Measurements from ENCODE around the gene NBAS.
"Not testable (repeated sequence)": the region's sequence is repeated elsewhere in the genome, so short reads cannot be mapped to it uniquely, and the experiment has no call there.

NBAS gene

GRCh38 chr2:15557887-15558311 lies 3.2 kb downstream of the NBAS start:
- DNase-seq, result peak; percentile 59

GRCh38 chr2:15556311-15556930 lies 4.7 kb downstream of the NBAS start:
- DNase-seq, result no peak

GRCh38 chr2:15555760-15556193 lies 5.4 kb downstream of the NBAS start:
- no peak for DNase-seq

GRCh38 chr2:15554525-15555218 lies 6.5 kb downstream of the NBAS start:
- DNase-seq, result no peak

- DNase-seq, result no peak
These were observed 7.2 kb downstream of the NBAS start for GRCh38 chr2:15553951-15554350.

GRCh38 chr2:15553519-15553918 lies 7.6 kb downstream of the NBAS start:
- DNase-seq, result no peak

- DNase-seq, result no peak
These were observed 12.2 kb downstream of the NBAS start for GRCh38 chr2:15548974-15549373.

GRCh38 chr2:15547115-15547876 lies 13.8 kb downstream of the NBAS start:
- DNase-seq, result no peak

- no peak for DNase-seq
These were observed 14.6 kb downstream of the NBAS start for GRCh38 chr2:15546297-15547098.

- no peak for DNase-seq
These were observed 16.9 kb downstream of the NBAS start for GRCh38 chr2:15544227-15544626.

- DNase-seq, result no peak
These were observed 17.6 kb downstream of the NBAS start for GRCh38 chr2:15543541-15543940.

GRCh38 chr2:15543053-15543452 lies 18.1 kb downstream of the NBAS start:
- no peak for DNase-seq

- DNase-seq, result not testable (repeated sequence)
These were observed 18.9 kb downstream of the NBAS start for GRCh38 chr2:15542269-15542668.

GRCh38 chr2:15540523-15540922 lies 20.6 kb downstream of the NBAS start:
- not testable (repeated sequence) for DNase-seq

GRCh38 chr2:15539999-15540398 lies 21.1 kb downstream of the NBAS start:
- no peak for DNase-seq

- DNase-seq, result no peak
These were observed 22.3 kb downstream of the NBAS start for GRCh38 chr2:15538792-15539191.

GRCh38 chr2:15533860-15534480 lies 27.2 kb downstream of the NBAS start:
- no peak for DNase-seq

GRCh38 chr2:15532996-15533395 lies 28.1 kb downstream of the NBAS start:
- DNase-seq, result no peak

GRCh38 chr2:15531095-15531854 lies 29.9 kb downstream of the NBAS start:
- DNase-seq, result no peak

- no peak for DNase-seq
These were observed 33.9 kb downstream of the NBAS start for GRCh38 chr2:15527074-15527739.

GRCh38 chr2:15521641-15522181 lies 39.4 kb downstream of the NBAS start:
- DNase-seq, result no peak
